HepG2 (cell line): Measurements from ENCODE around the gene FITM1. TPM values are rescaled to one million over a fixed set of nuclear protein-coding genes. Genes with fewer than 3 reads are reported as not detected.

Experiments
- ATAD3A ChIP-seq: sonication (generic); formaldehyde crosslinking; IDR thresholded peaks from 2 replicates; pipeline ENCODE4 v1.4.0; 2020; ENCODE audit warnings: missing genetic modification reagents
- GATA4 ChIP-seq: sonication (generic); IDR thresholded peaks from 2 replicates; pipeline ENCODE4 v1.6.1; 2016; ENCODE audit warnings: antibody characterized with exemption, low read depth, borderline replicate concordance
- GRHL1 ChIP-seq: sonication (generic); formaldehyde crosslinking; conservative IDR thresholded peaks from 2 replicates; pipeline ENCODE4 v1.8.0; 2022; ENCODE audit warnings: missing genetic modification reagents
- HNRNPLL ChIP-seq: fragments of 200-400 bp; formaldehyde crosslinking; IDR thresholded peaks from 2 replicates; pipeline ENCODE4 v1.6.1; 2017; ENCODE audit warnings: mild to moderate bottlenecking, low read depth, low read length; ENCODE audit not compliant: poor library complexity, severe bottlenecking
- JUND ChIP-seq: sonication (generic); formaldehyde crosslinking; IDR thresholded peaks from 2 replicates; pipeline ENCODE4 v1.8.0; 2022; ENCODE audit warnings: mild to moderate bottlenecking, missing genetic modification reagents
- KLF12 ChIP-seq: sonication (generic); formaldehyde crosslinking; IDR thresholded peaks from 2 replicates; pipeline ENCODE4 v1.4.0; 2020; ENCODE audit warnings: missing genetic modification reagents, borderline replicate concordance
- MLLT10 ChIP-seq: sonication (generic); formaldehyde crosslinking; IDR thresholded peaks from 2 replicates; pipeline ENCODE4 v1.4.0; 2020; ENCODE audit warnings: missing genetic modification reagents
- NAIF1 ChIP-seq: sonication (generic); formaldehyde crosslinking; IDR thresholded peaks from 2 replicates; pipeline ENCODE4 v1.5.0; 2020; ENCODE audit warnings: mild to moderate bottlenecking, missing genetic modification reagents, borderline replicate concordance
- TBL1XR1 ChIP-seq: fragments of 150-350 bp; IDR thresholded peaks from 2 replicates; pipeline ENCODE4 v1.6.1; 2014; ENCODE audit warnings: borderline replicate concordance, low read length; ENCODE audit not compliant: partially characterized antibody
- UBTF ChIP-seq: sonication (generic); formaldehyde crosslinking; IDR thresholded peaks from 2 replicates; pipeline ENCODE4 v1.4.0; 2020; ENCODE audit warnings: mild to moderate bottlenecking, missing genetic modification reagents
- ZNF12 ChIP-seq: sonication (generic); formaldehyde crosslinking; IDR thresholded peaks from 2 replicates; pipeline ENCODE4 v1.5.0; 2020; ENCODE audit warnings: missing genetic modification reagents
- ZNF232 ChIP-seq: sonication (generic); formaldehyde crosslinking; IDR thresholded peaks from 2 replicates; pipeline ENCODE4 v1.4.0; 2020; ENCODE audit warnings: missing genetic modification reagents, borderline replicate concordance
- ZNF235 ChIP-seq: sonication (generic); formaldehyde crosslinking; IDR thresholded peaks from 2 replicates; pipeline ENCODE4 v1.8.1; 2023; ENCODE audit warnings: mild to moderate bottlenecking, missing genetic modification reagents, borderline replicate concordance
- ZNF34 ChIP-seq: sonication (generic); formaldehyde crosslinking; IDR thresholded peaks from 2 replicates; pipeline ENCODE4 v1.4.0; 2020; ENCODE audit warnings: mild to moderate bottlenecking, missing genetic modification reagents, borderline replicate concordance
- ZNF589 ChIP-seq: sonication (generic); formaldehyde crosslinking; conservative IDR thresholded peaks from 2 replicates; pipeline ENCODE4 v1.8.0; 2022; ENCODE audit warnings: mild to moderate bottlenecking, moderate library complexity, missing genetic modification reagents
- ZNF598 ChIP-seq: sonication (generic); formaldehyde crosslinking; IDR thresholded peaks from 2 replicates; pipeline ENCODE4 v1.5.1; 2020; ENCODE audit warnings: mild to moderate bottlenecking, missing genetic modification reagents, borderline replicate concordance
- ZSCAN12 ChIP-seq: sonication (generic); formaldehyde crosslinking; IDR thresholded peaks from 2 replicates; pipeline ENCODE4 v1.9.0; 2021; ENCODE audit warnings: mild to moderate bottlenecking, missing genetic modification reagents
- ZSCAN22 ChIP-seq: sonication (generic); formaldehyde crosslinking; IDR thresholded peaks from 2 replicates; pipeline ENCODE4 v1.4.0; 2020; ENCODE audit warnings: mild to moderate bottlenecking, missing genetic modification reagents
- polyA plus RNA-seq, 8 experiments: library from polyadenylated mRNA; depleted of rRNA in 3 of 8; stranded (reverse) in 7 of 8; unstranded in 1 of 8; fragments of >200 nt; fragmentation: Illumina TruSeq in 4 of 8; extraction: Trizol in 4 of 8; gene quantifications; 2 replicates each; pipeline versions ENCODE4 v1.2.1 to v1.2.3, GENCODE V29; 2011 to 2016; ENCODE audit warnings: low read depth in 4 of 8, missing spikeins in 1 of 8, mixed read lengths in 1 of 8; ENCODE audit not compliant: insufficient read depth in 1 of 8
- total RNA-seq, 5 experiments: library from RNA; depleted of rRNA; stranded (reverse); fragments of >200 nt; fragmentation: Illumina TruSeq; extraction: Trizol; gene quantifications; 2 replicates each; pipeline ENCODE4 v1.2.3, GENCODE V29; 2016; ENCODE audit warnings: low read depth in 1 of 5
- TF ChIP-seq, protein P1 (sequence below): sonication (generic); formaldehyde crosslinking; IDR thresholded peaks from 2 replicates; pipeline ENCODE4 v1.4.0; 2020; ENCODE audit warnings: mild to moderate bottlenecking, missing genetic modification reagents
- TF ChIP-seq, protein P2 (sequence below): sonication (generic); formaldehyde crosslinking; conservative IDR thresholded peaks from 2 replicates; pipeline ENCODE4 v1.4.0; 2020; ENCODE audit warnings: missing genetic modification reagents
- TF ChIP-seq, protein P3 (sequence below): sonication (generic); formaldehyde crosslinking; IDR thresholded peaks from 2 replicates; pipeline ENCODE4 v1.4.0; 2020; ENCODE audit warnings: missing genetic modification reagents; ENCODE audit errors: not compliant biosample characterization

The FITM1 gene
- total and polyA plus RNA-seq, 2 of the 13 experiments (the other 11 are each of a cell fraction or from before 2014, with no cell fraction given), result 2.7 to 5.8 TPM

DNA sequence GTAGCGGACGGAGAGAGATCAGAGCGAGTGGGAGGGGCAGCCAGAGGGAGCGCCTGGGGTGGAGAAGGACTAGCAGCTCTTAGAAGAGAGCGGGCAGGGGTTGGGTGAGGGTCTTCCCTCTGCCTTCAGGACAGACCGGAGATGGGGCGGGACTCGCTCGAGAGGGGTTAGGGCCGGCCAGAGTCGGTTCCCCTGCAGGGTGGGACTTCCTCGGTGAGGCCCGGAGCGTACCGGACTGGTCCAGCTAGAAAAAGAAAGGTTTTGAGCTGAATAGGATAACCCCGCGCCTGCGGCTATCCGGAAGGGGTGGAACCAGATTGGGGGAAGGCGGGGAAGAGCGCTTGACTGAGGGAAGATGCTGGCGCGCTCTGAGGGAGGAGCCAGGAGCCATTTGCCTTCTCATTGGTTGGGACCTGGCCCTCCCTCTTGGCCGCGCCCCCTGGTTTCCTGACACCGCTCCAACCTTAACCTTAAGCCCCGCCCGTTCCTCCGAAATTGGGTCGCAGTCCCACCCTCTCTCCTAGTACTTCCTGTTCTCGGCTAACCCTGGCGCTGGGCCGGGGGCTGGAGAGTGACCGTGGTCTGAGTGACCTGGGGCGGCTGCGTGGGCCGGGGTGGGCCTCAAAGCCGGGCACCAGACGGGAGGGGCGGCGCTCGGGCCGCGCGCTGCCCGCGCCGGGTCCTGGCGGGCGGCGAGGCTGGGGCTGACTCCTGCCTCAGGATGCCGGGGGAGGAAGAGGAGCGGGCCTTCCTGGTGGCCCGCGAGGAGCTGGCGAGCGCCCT is 16.7 kb downstream of the FITM1 start, which contains the start of gene RNF31 (continued):
- TF ChIP-seq ZNF235, result 0 out of 2 replicates have a peak, but pooled peaks have one; percentile 2
- peak; percentile 72 for TF ChIP-seq UBTF
- TF ChIP-seq, protein P1, sequence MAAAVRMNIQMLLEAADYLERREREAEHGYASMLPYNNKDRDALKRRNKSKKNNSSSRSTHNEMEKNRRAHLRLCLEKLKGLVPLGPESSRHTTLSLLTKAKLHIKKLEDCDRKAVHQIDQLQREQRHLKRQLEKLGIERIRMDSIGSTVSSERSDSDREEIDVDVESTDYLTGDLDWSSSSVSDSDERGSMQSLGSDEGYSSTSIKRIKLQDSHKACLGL (CRISPR knock-in tag), result no peak; the same call in 1 of the 2 replicates
- TF ChIP-seq ZNF12 (CRISPR knock-in tag), result no peak
- no peak for TF ChIP-seq ATAD3A (CRISPR knock-in tag)
- TF ChIP-seq GATA4, result peak; percentile 45
- 0 out of 2 replicates have a peak, but pooled peaks have one; percentile 33 for TF ChIP-seq MLLT10
- TF ChIP-seq ZNF589, result no peak
- TF ChIP-seq NAIF1 (CRISPR knock-in tag), result no peak
- peak; percentile 75 for TF ChIP-seq HNRNPLL
- TF ChIP-seq ZNF34, result peak; percentile 83; the same call in 1 of the 2 replicates
- no peak; the same call in 1 of the 2 replicates for TF ChIP-seq ZSCAN22 (CRISPR knock-in tag)
- TF ChIP-seq, protein P2, sequence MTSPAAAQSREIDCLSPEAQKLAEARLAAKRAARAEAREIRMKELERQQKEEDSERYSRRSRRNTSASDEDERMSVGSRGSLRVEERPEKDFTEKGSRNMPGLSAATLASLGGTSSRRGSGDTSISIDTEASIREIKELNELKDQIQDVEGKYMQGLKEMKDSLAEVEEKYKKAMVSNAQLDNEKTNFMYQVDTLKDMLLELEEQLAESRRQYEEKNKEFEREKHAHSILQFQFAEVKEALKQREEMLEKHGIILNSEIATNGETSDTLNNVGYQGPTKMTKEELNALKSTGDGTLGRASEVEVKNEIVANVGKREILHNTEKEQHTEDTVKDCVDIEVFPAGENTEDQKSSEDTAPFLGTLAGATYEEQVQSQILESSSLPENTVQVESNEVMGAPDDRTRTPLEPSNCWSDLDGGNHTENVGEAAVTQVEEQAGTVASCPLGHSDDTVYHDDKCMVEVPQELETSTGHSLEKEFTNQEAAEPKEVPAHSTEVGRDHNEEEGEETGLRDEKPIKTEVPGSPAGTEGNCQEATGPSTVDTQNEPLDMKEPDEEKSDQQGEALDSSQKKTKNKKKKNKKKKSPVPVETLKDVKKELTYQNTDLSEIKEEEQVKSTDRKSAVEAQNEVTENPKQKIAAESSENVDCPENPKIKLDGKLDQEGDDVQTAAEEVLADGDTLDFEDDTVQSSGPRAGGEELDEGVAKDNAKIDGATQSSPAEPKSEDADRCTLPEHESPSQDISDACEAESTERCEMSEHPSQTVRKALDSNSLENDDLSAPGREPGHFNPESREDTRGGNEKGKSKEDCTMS (CRISPR knock-in tag), result no peak
- no peak for TF ChIP-seq JUND (CRISPR knock-in tag)
- no peak for TF ChIP-seq TBL1XR1
- peak; percentile 96; the same call in 1 of the 2 replicates for TF ChIP-seq ZSCAN12 (CRISPR knock-in tag)
- TF ChIP-seq, protein P3, sequence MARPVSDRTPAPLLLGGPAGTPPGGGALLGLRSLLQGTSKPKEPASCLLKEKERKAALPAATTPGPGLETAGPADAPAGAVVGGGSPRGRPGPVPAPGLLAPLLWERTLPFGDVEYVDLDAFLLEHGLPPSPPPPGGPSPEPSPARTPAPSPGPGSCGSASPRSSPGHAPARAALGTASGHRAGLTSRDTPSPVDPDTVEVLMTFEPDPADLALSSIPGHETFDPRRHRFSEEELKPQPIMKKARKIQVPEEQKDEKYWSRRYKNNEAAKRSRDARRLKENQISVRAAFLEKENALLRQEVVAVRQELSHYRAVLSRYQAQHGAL (CRISPR knock-in tag), result peak; percentile 72
- TF ChIP-seq ZNF232 (CRISPR knock-in tag), result peak; percentile 49
- TF ChIP-seq KLF12 (CRISPR knock-in tag), result no peak; the same call in 1 of the 2 replicates
- no peak for TF ChIP-seq GRHL1 (CRISPR knock-in tag)
- TF ChIP-seq ZNF598 (CRISPR knock-in tag), result peak; percentile 23; the same call in 1 of the 2 replicates
